IPS-18c (cell line): Measurements from ENCODE around the gene NTM.
"Not testable (repeated sequence)": the region's sequence is repeated elsewhere in the genome, so short reads cannot be mapped to it uniquely, and the experiment has no call there.

Experiments
- H3K4me3 ChIP-seq: 2 replicates; pipeline ENCODE4 v1.7.0; 2013; ENCODE audit warnings: low read depth, mild to moderate bottlenecking, low read length, moderate library complexity; ENCODE audit not compliant: insufficient read depth
- H3K9me3 ChIP-seq: one replicate; pipeline ENCODE4 v1.6.1; 2013; ENCODE audit warnings: mild to moderate bottlenecking, low read length, moderate library complexity; ENCODE audit not compliant: control insufficient read depth, insufficient read depth

Gene NTM

DNA sequence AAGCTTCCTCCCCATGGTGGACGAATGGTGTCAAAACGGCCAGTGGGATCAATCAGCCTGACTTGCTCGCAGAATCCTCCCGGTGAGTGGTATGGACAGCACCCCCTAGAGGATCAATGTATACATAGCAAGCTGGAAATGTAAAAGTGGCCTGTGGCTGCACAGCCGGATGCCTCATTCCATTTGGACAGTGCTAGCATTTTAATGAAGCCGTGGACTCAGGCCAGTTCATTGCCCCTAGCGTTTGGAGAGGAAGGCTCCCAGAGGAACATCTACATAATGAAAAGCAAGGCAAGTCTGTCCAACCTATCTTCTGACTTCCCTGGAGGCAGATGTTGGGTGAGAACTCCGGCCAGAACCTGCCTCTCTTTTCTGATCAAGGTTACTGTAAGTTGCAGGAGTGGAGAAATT lies 942.3 kb downstream of the NTM start:
- Histone ChIP-seq H3K4me3 (no peak overlapping the region), H3K9me3 (no peaks in the 10 kb centered on the region)

- Histone ChIP-seq H3K4me3 (no peak overlapping the region), H3K9me3 (no peaks in the 10 kb centered on the region)
These were observed 944.6 kb downstream of the NTM start for GRCh38 chr11:132314911-132315455.

- no peaks in the 10 kb centered on the region for H3K9me3 ChIP-seq
- no peak overlapping the region for H3K4me3 ChIP-seq
These were observed 945.3 kb downstream of the NTM start for GRCh38 chr11:132315696-132316095.

GRCh38 chr11:132318421-132319157 lies 948.2 kb downstream of the NTM start:
- H3K9me3 ChIP-seq = no peaks in the 10 kb centered on the region

DNA sequence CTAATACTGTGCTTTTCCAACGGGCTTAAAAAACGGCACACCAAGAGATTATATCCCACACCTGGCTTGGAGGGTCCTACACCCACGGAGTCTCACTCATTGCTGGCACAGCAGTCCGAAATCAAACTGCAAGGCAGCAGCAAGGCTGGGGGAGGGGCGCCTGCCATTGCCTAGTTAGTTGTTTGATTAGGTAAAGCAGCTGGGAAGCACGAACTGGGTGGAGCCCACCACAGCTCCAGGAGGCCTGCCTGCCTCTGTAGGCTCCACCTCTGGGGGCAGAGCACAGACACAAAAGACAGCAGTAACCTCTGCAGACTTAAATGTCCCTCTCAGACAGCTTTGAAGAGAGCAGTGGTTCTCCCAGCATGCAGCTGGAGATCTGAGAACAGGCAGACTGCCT lies 949.0 kb downstream of the NTM start:
- H3K9me3 ChIP-seq = not testable (repeated sequence)

More at GRCh38 chr11:132318421-132319157, 948.2 kb downstream of the NTM start:
- H3K4me3 ChIP-seq = no peak overlapping the region

DNA sequence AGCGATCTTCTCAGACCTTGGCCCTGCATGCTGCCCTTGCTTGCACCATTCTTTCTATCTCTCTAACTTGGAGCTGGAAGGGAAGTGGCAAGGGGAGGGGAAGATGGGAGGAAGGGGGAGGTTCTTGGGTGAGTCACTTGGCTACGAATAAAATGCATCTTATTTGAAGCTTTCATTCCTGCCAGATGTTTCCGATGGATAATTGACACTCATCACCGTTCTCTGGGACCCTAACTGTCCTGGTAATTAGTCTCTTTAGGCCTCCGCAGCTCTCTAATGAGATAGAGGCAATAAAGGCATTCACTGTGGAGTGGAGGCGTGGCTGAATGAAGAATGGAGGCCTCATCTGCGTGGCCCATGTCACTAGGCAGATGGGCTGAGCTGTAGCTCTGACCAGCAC lies 960.1 kb downstream of the NTM start:
- no peaks in the 10 kb centered on the region for H3K9me3 ChIP-seq
- no peak overlapping the region for H3K4me3 ChIP-seq

More for the DNA sequence above, 949.0 kb downstream of the NTM start:
- H3K4me3 ChIP-seq = not testable (repeated sequence)

DNA sequence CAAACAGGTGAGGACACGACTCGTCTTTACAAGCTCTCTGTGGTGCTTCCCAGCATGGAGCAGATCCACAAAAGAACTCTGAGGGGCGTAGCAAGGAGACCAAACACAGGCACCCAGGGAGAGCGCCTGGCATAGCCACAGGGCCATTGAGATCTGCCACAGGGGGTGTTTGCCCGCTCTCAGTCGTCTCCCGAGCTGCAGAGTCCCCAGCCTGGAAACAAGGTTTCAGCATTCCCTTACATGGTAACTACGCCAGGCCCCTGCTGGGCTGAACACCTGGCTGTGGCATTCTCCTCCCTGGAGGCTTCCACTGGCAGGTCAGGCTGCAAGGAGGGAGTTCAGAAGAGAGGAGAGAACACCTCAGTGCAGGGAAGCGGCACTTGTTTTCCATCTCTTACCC lies 962.1 kb downstream of the NTM start:
- Histone ChIP-seq H3K4me3 (no peak overlapping the region), H3K9me3 (no peaks in the 10 kb centered on the region)

DNA sequence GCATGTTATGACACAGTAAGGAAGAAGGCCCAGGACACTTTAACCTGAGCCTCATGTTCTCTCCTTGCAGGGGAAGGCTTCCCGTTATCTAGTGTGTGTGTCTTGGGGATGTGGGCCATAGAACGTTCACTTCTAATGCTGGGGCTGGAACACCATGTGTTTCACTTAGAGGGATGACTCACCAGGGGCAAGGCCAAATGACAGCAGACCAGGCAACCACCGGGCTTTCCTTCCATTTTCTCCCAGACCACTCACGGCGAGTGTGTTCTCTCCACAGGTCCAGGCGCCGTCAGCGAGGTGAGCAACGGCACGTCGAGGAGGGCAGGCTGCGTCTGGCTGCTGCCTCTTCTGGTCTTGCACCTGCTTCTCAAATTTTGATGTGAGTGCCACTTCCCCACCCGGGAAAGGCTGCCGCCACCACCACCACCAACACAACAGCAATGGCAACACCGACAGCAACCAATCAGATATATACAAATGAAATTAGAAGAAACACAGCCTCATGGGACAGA lies 964.4 kb downstream of the NTM start:
- Histone ChIP-seq H3K9me3 (no peaks in the 10 kb centered on the region), H3K4me3 (no peak overlapping the region)

- Histone ChIP-seq H3K9me3 (no peaks in the 10 kb centered on the region), H3K4me3 (no peak overlapping the region)
These were observed 964.9 kb downstream of the NTM start for GRCh38 chr11:132335311-132335710.

DNA sequence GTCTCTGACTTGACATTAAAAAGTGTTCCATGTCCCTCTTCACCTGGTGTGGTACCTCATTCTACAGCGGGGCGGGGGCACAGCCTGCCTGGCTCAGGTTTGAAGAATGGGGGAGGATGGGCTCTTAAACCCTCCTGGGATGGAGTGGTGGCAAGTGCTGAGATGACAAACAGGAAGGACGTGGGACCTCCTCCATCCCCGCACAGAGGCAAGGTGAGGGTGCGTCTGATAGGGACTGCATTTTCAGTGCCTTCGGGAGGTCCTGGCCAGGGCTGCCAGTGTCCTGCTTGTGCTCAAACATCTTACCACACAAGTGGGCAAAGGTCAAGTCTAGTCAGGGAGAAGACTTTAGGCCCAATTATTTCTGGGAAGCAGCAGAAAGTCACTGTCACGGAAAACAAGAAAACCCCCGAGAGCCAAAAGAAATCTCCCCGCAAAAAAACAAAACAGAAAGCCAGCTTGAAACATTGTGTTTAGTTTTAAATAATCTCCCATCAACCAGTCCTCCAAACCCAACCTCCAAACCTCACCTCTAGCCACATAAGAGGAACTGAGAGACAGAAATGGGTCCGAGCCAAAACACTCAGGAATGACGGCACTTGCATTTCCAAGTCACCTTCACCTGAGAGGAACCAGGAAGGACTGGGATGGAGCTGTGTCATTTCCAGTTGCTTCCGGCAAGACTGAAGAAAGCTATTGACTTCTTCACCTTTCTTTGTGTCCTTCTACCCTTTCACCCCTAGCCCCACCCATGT lies 966.5 kb downstream of the NTM start:
- Histone ChIP-seq H3K9me3 (no peaks in the 10 kb centered on the region), H3K4me3 (no peak overlapping the region)

DNA sequence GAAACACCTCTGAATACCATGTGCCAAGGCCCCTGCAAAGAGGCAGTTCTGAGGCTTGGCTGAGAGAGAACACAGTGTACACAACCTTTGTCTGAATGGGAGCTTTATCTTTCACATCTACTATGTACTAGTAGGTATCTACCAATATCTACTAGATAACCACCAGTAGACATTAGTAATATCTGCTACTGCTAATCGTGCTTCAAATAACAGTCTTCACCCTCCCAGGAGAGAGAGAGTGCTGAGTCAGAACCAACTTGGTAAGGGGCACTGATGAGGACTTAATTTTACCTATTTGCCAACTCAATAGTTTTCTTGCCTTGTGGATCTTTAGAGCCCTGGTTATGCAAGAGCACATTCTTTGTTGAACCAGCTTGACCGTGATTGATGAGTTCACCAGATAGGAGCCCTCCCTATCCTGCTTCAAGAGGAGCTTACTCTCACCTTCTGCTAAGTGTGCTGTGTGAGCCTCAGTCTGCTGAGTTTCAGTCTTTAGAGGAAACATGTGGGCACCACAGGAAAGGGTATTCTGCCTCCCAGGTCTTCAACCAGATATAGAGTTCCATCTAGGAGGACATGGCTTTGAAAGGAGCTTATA lies 967.5 kb downstream of the NTM start:
- no peak overlapping the region for H3K4me3 ChIP-seq
- no peaks in the 10 kb centered on the region for H3K9me3 ChIP-seq

DNA sequence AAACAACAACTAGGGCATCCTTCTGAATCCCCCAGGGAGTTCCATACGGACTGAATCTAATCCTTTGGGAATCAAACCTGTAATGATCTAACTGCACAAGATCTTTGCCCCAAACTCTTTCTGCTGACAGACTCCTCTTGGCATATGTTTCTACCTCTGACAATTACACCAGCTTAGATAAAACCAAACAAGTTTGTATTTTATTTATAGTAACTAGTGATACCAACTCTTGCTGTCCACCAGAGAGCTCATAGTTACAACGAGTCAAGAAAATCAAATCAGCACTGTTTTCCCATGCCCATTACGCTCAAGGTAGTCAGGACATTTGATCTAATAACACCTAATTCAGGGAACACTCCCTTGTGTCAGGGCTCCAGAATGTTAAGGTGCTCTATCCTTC lies 972.0 kb downstream of the NTM start:
- Histone ChIP-seq H3K9me3 (no peaks in the 10 kb centered on the region), H3K4me3 (no peak overlapping the region)

- Histone ChIP-seq H3K4me3 (no peak overlapping the region), H3K9me3 (no peaks in the 10 kb centered on the region)
These were observed 973.2 kb downstream of the NTM start for GRCh38 chr11:132343445-132344175.

GRCh38 chr11:132346558-132347148 lies 976.2 kb downstream of the NTM start:
- Histone ChIP-seq H3K4me3 (no peak overlapping the region), H3K9me3 (no peaks in the 10 kb centered on the region)

- H3K4me3 ChIP-seq = no peak overlapping the region
- H3K9me3 ChIP-seq = no peaks in the 10 kb centered on the region
These were observed 977.0 kb downstream of the NTM start for GRCh38 chr11:132347156-132348090.
